ENCODE results near the gene TTC17. TPM values are rescaled to one million over a fixed set of nuclear protein-coding genes. Genes with fewer than 3 reads are reported as not detected.
"Not testable (repeated sequence)": the region's sequence is repeated elsewhere in the genome, so short reads cannot be mapped to it uniquely, and the experiment has no call there.

TTC17 gene
- total RNA-seq, 1 donor from 2014 or later, result 53.8 TPM

GRCh38 chr11:43399983-43400630, 41.4 kb downstream of the TTC17 start:
- no peak overlapping the region for H3K4me3 Mint-ChIP-seq (ENCODE audit: unreplicated experiment)
- TF ChIP-seq CTCF (IDR thresholded peaks at IDR 0.05), result no peak
- no peak overlapping the region for H3K27ac Mint-ChIP-seq (ENCODE audit: unreplicated experiment)
- DNase-seq (ENCODE audit: low spot score), result no peak
- peaks cover 46% of the 10 kb centered on the region for H3K36me3 Mint-ChIP-seq (ENCODE audit: low read depth)
- no peaks in the 10 kb centered on the region for H3K4me1 Mint-ChIP-seq (ENCODE audit: low read depth)
- H3K27me3 Mint-ChIP-seq (ENCODE audit: low read depth), result no peaks in the 10 kb centered on the region
- no peaks in the 10 kb centered on the region for H3K9me3 Mint-ChIP-seq (ENCODE audit: low read depth)

GRCh38 chr11:43401252-43401651, 42.5 kb downstream of the TTC17 start:
- DNase-seq (ENCODE audit: low spot score), result no peak
- TF ChIP-seq CTCF (IDR thresholded peaks at IDR 0.05), result no peak
- Mint-ChIP-seq H3K4me3 (ENCODE audit: unreplicated experiment) (no peak overlapping the region), H3K4me1 (ENCODE audit: low read depth) (no peaks in the 10 kb centered on the region), H3K36me3 (ENCODE audit: low read depth) (peaks cover 51% of the 10 kb centered on the region), H3K9me3 (ENCODE audit: low read depth) (no peaks in the 10 kb centered on the region), H3K27ac (ENCODE audit: unreplicated experiment) (no peak overlapping the region), H3K27me3 (ENCODE audit: low read depth) (no peaks in the 10 kb centered on the region)

DNA sequence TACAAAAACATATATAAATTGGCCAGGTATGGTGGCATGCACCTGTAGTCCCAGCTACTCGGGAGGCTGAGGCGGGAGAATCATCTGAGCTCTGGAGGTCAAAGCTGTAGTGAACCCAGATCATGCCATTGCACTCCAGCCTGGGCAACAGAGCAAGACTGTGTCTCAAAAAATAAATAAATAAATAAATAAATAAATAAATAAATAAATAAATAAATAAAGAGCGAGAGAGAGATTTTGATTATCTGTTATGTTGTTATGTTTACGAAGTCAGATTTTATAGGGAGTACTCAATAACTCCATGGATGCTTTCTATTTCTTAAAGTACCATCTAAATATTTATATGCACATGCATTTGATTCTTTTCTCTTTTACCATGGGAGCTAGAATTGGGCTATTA, 43.1 kb downstream of the TTC17 start:
- not testable (repeated sequence) for H3K4me3 Mint-ChIP-seq (ENCODE audit: unreplicated experiment); H3K9me3 Mint-ChIP-seq (ENCODE audit: low read depth); H3K27ac Mint-ChIP-seq (ENCODE audit: unreplicated experiment); H3K27me3 Mint-ChIP-seq (ENCODE audit: low read depth); H3K4me1 Mint-ChIP-seq (ENCODE audit: low read depth); DNase-seq (ENCODE audit: low spot score)
- peaks cover 49% of the 10 kb centered on the region for H3K36me3 Mint-ChIP-seq (ENCODE audit: low read depth)

DNA sequence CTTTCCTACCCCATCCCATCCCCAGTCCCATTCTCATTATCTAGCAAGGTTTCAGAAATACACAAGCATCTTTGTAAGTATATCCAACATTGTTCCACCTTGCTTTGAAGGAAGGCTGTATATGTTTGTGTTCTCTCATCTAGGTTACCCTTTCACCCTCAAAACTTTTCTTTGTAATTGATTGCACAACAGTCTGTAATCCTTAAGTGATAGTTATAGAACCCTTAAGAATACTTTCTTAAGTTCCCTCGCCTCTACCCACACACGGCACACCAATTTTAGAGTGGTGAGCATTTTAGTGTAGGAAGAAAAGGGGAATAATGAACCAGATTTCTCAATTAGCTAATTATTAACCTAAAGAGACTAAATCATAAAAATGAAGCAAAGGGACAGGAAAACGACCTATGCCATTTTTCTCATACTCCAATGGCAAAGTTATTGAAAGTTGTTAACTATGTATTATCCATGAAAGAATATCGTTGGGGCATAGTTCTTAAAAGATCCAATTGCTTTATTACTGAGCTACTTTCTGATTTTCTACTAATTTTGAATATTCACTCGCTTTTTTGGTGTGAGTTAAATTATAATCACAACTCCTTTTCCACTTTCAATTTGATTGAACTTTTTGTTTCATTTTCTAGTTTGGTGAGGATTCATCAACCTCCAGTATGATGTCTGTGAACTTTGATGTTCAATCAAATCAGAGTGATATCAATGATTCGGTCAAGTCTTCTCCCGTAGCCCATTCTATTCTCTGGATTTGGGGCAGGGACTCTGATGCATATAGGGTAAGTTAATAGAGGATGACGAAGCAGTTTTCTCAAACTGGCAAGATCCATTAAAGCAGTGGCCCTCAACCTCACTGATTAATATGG, 44.9 kb downstream of the TTC17 start:
- H3K9me3 Mint-ChIP-seq (ENCODE audit: low read depth), result no peaks in the 10 kb centered on the region
- no peak overlapping the region for H3K27ac Mint-ChIP-seq (ENCODE audit: unreplicated experiment)
- no peak for DNase-seq (ENCODE audit: low spot score)
- H3K4me3 Mint-ChIP-seq (ENCODE audit: unreplicated experiment), result no peak overlapping the region
- no peak for TF ChIP-seq CTCF (IDR thresholded peaks at IDR 0.05)
- no peaks in the 10 kb centered on the region for H3K27me3 Mint-ChIP-seq (ENCODE audit: low read depth)
- no peaks in the 10 kb centered on the region for H3K4me1 Mint-ChIP-seq (ENCODE audit: low read depth)
- peaks cover 41% of the 10 kb centered on the region for H3K36me3 Mint-ChIP-seq (ENCODE audit: low read depth)

- no peak for TF ChIP-seq CTCF (IDR thresholded peaks at IDR 0.05)
- no peaks in the 10 kb centered on the region for H3K27me3 Mint-ChIP-seq (ENCODE audit: low read depth)
- H3K9me3 Mint-ChIP-seq (ENCODE audit: low read depth), result no peaks in the 10 kb centered on the region
- H3K27ac Mint-ChIP-seq (ENCODE audit: unreplicated experiment), result no peak overlapping the region
- H3K36me3 Mint-ChIP-seq (ENCODE audit: low read depth), result peaks cover 39% of the 10 kb centered on the region
- no peaks in the 10 kb centered on the region for H3K4me1 Mint-ChIP-seq (ENCODE audit: low read depth)
- no peak for DNase-seq (ENCODE audit: low spot score)
- H3K4me3 Mint-ChIP-seq (ENCODE audit: unreplicated experiment), result no peak overlapping the region
Observed at GRCh38 chr11:43404406-43404805, 45.7 kb downstream of the TTC17 start.

Measured in chondrocyte (in vitro differentiated cells).